SJCRH30 (cell line): ENCODE data around the gene ANO1. TPM values are rescaled to one million over a fixed set of nuclear protein-coding genes. Genes with fewer than 3 reads are reported as not detected.
"Not testable (repeated sequence)": the region's sequence is repeated elsewhere in the genome, so short reads cannot be mapped to it uniquely, and the experiment has no call there.

Source experiments
- DNase-seq, 2 experiments: peaks; one replicate each; pipeline ENCODE4 v3.0.0-alpha.2; 2015 to 2020
- H3K27ac ChIP-seq: fragments of 250-450 bp; sonication (Bioruptor Pico); 2 replicates; pipeline ENCODE4 v1.5.1; 2020; ENCODE audit warnings: mild to moderate bottlenecking, moderate library complexity
- H3K27me3 ChIP-seq: fragments of 250-450 bp; sonication (Bioruptor Pico); 2 replicates; pipeline ENCODE4 v1.5.1; 2020; ENCODE audit warnings: mild to moderate bottlenecking, moderate library complexity
- H3K36me3 ChIP-seq: fragments of 250-450 bp; sonication (Bioruptor Pico); 2 replicates; pipeline ENCODE4 v1.5.1; 2020; ENCODE audit warnings: mild to moderate bottlenecking, moderate library complexity
- H3K4me1 ChIP-seq: fragments of 250-450 bp; sonication (Bioruptor Pico); 2 replicates; pipeline ENCODE4 v1.5.1; 2020; ENCODE audit warnings: mild to moderate bottlenecking, moderate library complexity
- H3K4me3 ChIP-seq: fragments of 250-450 bp; sonication (Bioruptor Pico); 2 replicates; pipeline ENCODE4 v1.5.1; 2020; ENCODE audit warnings: mild to moderate bottlenecking, moderate library complexity
- H3K9me3 ChIP-seq: fragments of 250-450 bp; sonication (Bioruptor Pico); replicated peaks from 2 replicates; pipeline ENCODE4 v1.5.1; 2020; ENCODE audit warnings: mild to moderate bottlenecking, moderate library complexity
- total RNA-seq: library from RNA; depleted of rRNA; stranded (reverse); fragments of >200 nt; shearing (Covaris generic); gene quantifications from 2 replicates; pipeline ENCODE4 v1.2.3, GENCODE V29; 2014

The ANO1 gene
- total RNA-seq, 1 experiment from 2014 or later = 0.43 TPM

- Histone ChIP-seq H3K4me3 (peak overlapping the region; percentile 87), H3K9me3 (no peaks in the 10 kb centered on the region), H3K27me3 (no peaks in the 10 kb centered on the region), H3K36me3 (0 out of 2 replicates have a peak, but pooled peaks cover 5% of the 10 kb centered on the region), H3K4me1 (0 out of 2 replicates have a peak, but pooled peaks cover 4% of the 10 kb centered on the region), H3K27ac (peak overlapping the region; percentile 64; the same call in 1 of the 2 replicates)
- DNase-seq = no peak
Observed at GRCh38 chr11:70204466-70204799, 126.3 kb downstream of the ANO1 start.

- H3K36me3 ChIP-seq = 0 out of 2 replicates have a peak, but pooled peaks cover 5% of the 10 kb centered on the region
- no peaks in the 10 kb centered on the region for H3K27me3 ChIP-seq
- no peak overlapping the region for H3K4me3 ChIP-seq
- no peak for DNase-seq
- no peaks in the 10 kb centered on the region for H3K9me3 ChIP-seq
- H3K27ac ChIP-seq = no peak overlapping the region
- 0 out of 2 replicates have a peak, but pooled peaks cover 4% of the 10 kb centered on the region for H3K4me1 ChIP-seq
Observed at GRCh38 chr11:70205049-70205725, 127.1 kb downstream of the ANO1 start.

GRCh38 chr11:70205766-70206165 lies 127.6 kb downstream of the ANO1 start:
- no peak for DNase-seq
- Histone ChIP-seq H3K4me3 (no peak overlapping the region), H3K36me3 (0 out of 2 replicates have a peak, but pooled peaks cover 5% of the 10 kb centered on the region), H3K27ac (no peak overlapping the region), H3K4me1 (0 out of 2 replicates have a peak, but pooled peaks cover 4% of the 10 kb centered on the region), H3K9me3 (no peaks in the 10 kb centered on the region), H3K27me3 (no peaks in the 10 kb centered on the region)

- no peak overlapping the region for H3K4me3 ChIP-seq
- 0 out of 2 replicates have a peak, but pooled peaks cover 5% of the 10 kb centered on the region for H3K36me3 ChIP-seq
- no peaks in the 10 kb centered on the region for H3K9me3 ChIP-seq
- H3K27me3 ChIP-seq = no peaks in the 10 kb centered on the region
- no peak for DNase-seq
- H3K27ac ChIP-seq = no peak overlapping the region
- H3K4me1 ChIP-seq = 0 out of 2 replicates have a peak, but pooled peaks cover 4% of the 10 kb centered on the region
Observed at GRCh38 chr11:70206226-70206981, 128.3 kb downstream of the ANO1 start.

GRCh38 chr11:70206982-70207376 lies 128.9 kb downstream of the ANO1 start:
- H3K4me1 ChIP-seq = 0 out of 2 replicates have a peak, but pooled peaks cover 4% of the 10 kb centered on the region
- H3K36me3 ChIP-seq = 0 out of 2 replicates have a peak, but pooled peaks cover 5% of the 10 kb centered on the region
- H3K27me3 ChIP-seq = no peaks in the 10 kb centered on the region
- no peak overlapping the region for H3K27ac ChIP-seq
- no peak overlapping the region for H3K4me3 ChIP-seq
- no peak for DNase-seq
- no peaks in the 10 kb centered on the region for H3K9me3 ChIP-seq

GRCh38 chr11:70207531-70208131 lies 129.5 kb downstream of the ANO1 start:
- Histone ChIP-seq H3K4me1 (0 out of 2 replicates have a peak, but pooled peaks cover 4% of the 10 kb centered on the region), H3K27me3 (no peaks in the 10 kb centered on the region), H3K36me3 (0 out of 2 replicates have a peak, but pooled peaks cover 5% of the 10 kb centered on the region), H3K9me3 (no peaks in the 10 kb centered on the region), H3K4me3 (no peak overlapping the region), H3K27ac (no peak overlapping the region)
- DNase-seq = no peak

- Histone ChIP-seq H3K4me1 (0 out of 2 replicates have a peak, but pooled peaks cover under 1% of the 10 kb centered on the region), H3K27me3 (no peaks in the 10 kb centered on the region), H3K9me3 (no peaks in the 10 kb centered on the region), H3K27ac (no peak overlapping the region), H3K4me3 (no peak overlapping the region), H3K36me3 (0 out of 2 replicates have a peak, but pooled peaks cover 5% of the 10 kb centered on the region)
- no peak for DNase-seq
Observed at GRCh38 chr11:70209391-70209912, 131.3 kb downstream of the ANO1 start.

GRCh38 chr11:70210051-70210501 lies 132.0 kb downstream of the ANO1 start:
- no peak overlapping the region for H3K4me3 ChIP-seq

GRCh38 chr11:70210530-70210929 lies 132.4 kb downstream of the ANO1 start:
- H3K9me3 ChIP-seq = no peaks in the 10 kb centered on the region
- H3K4me1 ChIP-seq = no peaks in the 10 kb centered on the region
- H3K36me3 ChIP-seq = 0 out of 2 replicates have a peak, but pooled peaks cover 2% of the 10 kb centered on the region
- no peak overlapping the region for H3K27ac ChIP-seq
- H3K27me3 ChIP-seq = no peaks in the 10 kb centered on the region
- no peak for DNase-seq
- no peak overlapping the region for H3K4me3 ChIP-seq

More at GRCh38 chr11:70210051-70210501, 132.0 kb downstream of the ANO1 start:
- DNase-seq = no peak
- H3K9me3 ChIP-seq = no peaks in the 10 kb centered on the region
- no peaks in the 10 kb centered on the region for H3K27me3 ChIP-seq
- 0 out of 2 replicates have a peak, but pooled peaks cover 4% of the 10 kb centered on the region for H3K36me3 ChIP-seq
- H3K4me1 ChIP-seq = no peaks in the 10 kb centered on the region
- H3K27ac ChIP-seq = no peak overlapping the region

GRCh38 chr11:70212227-70212811 lies 134.2 kb downstream of the ANO1 start:
- no peak overlapping the region for H3K4me3 ChIP-seq
- H3K9me3 ChIP-seq = no peaks in the 10 kb centered on the region
- no peaks in the 10 kb centered on the region for H3K27me3 ChIP-seq
- no peak for DNase-seq
- H3K36me3 ChIP-seq = no peaks in the 10 kb centered on the region
- H3K4me1 ChIP-seq = no peaks in the 10 kb centered on the region
- no peak overlapping the region for H3K27ac ChIP-seq

GRCh38 chr11:70217388-70217787 lies 139.3 kb downstream of the ANO1 start:
- not testable (repeated sequence) for DNase-seq, H3K4me3 ChIP-seq, H3K27ac ChIP-seq, H3K9me3 ChIP-seq, H3K36me3 ChIP-seq, H3K27me3 ChIP-seq, H3K4me1 ChIP-seq

- not testable (repeated sequence) for H3K4me1 ChIP-seq, H3K36me3 ChIP-seq, DNase-seq, H3K27ac ChIP-seq, H3K27me3 ChIP-seq, H3K4me3 ChIP-seq, H3K9me3 ChIP-seq
Observed at GRCh38 chr11:70218076-70218475, 140.0 kb downstream of the ANO1 start.

GRCh38 chr11:70220136-70220535 lies 142.0 kb downstream of the ANO1 start:
- Histone ChIP-seq H3K9me3 (no peaks in the 10 kb centered on the region), H3K4me3 (no peak overlapping the region), H3K4me1 (no peaks in the 10 kb centered on the region), H3K27ac (no peak overlapping the region), H3K27me3 (no peaks in the 10 kb centered on the region), H3K36me3 (no peaks in the 10 kb centered on the region)
- no peak for DNase-seq

- H3K9me3 ChIP-seq = no peaks in the 10 kb centered on the region
- no peak overlapping the region for H3K27ac ChIP-seq
Observed at GRCh38 chr11:70220920-70221319, 142.8 kb downstream of the ANO1 start.

More at GRCh38 chr11:70220920-70221319, 142.8 kb downstream of the ANO1 start:
- Histone ChIP-seq H3K36me3 (no peaks in the 10 kb centered on the region), H3K4me1 (no peaks in the 10 kb centered on the region), H3K4me3 (no peak overlapping the region), H3K27me3 (no peaks in the 10 kb centered on the region)
- DNase-seq = no peak
